Tibial artery (tissue), 4 donors: ENCODE measurements around the gene SETDB2.

Experiments
- DNase-seq, 2 donors: peaks; one replicate each; pipeline ENCODE4 v3.0.0-alpha.2; 2019
- H3K27ac ChIP-seq, 2 donors: fragments of 200-600 bp; sonication (generic) in 1 of 2; 1 replicate in 1 of 2; 2 replicates in 1 of 2; pipeline ENCODE4 v1.5.1; 2018 to 2019; ENCODE audit warnings: mild to moderate bottlenecking in 1 of 2
- H3K27me3 ChIP-seq, 2 donors: fragments of 200-600 bp; sonication (generic) in 1 of 2; one replicate each; pipeline versions ENCODE4 v1.5.1 to v1.6.0; 2016 to 2019
- H3K36me3 ChIP-seq, 3 donors: fragments of 200-600 bp; sonication (generic) in 2 of 3; one replicate each; pipeline ENCODE4 v1.5.1; 2016 to 2019; ENCODE audit warnings: mild to moderate bottlenecking in 2 of 3
- H3K4me1 ChIP-seq, 4 donors: fragments of 200-600 bp; sonication (generic) in 2 of 4; 1 replicate in 3 of 4; 2 replicates in 1 of 4; pipeline ENCODE4 v1.5.1; 2016 to 2019
- H3K4me3 ChIP-seq, 2 donors: fragments of 200-600 bp; sonication (generic) in 1 of 2; 1 replicate in 1 of 2; 2 replicates in 1 of 2; pipeline ENCODE4 v1.5.1; 2018 to 2019; ENCODE audit warnings: mild to moderate bottlenecking in 2 of 2
- H3K9me3 ChIP-seq, 3 donors: fragments of 200-600 bp; sonication (generic) in 1 of 3; one replicate each; pipeline ENCODE4 v1.5.1; 2016 to 2019
- intact Hi-C: fragments of 100-400 bp; cut with DNase I; formaldehyde crosslinking; loops from one replicate; pipeline ENCODE4 v1.15.0; 2023; ENCODE audit warnings: low total_unique reads
- TF ChIP-seq, protein P1 (sequence below), 2 experiments: fragments of 200-600 bp in 1 of 2; fragments of 450-650 bp in 1 of 2; IDR thresholded peaks; one replicate each; pipeline ENCODE4 v1.5.1; 2017 to 2019; ENCODE audit warnings: antibody characterized with exemption in 2 of 2, mild to moderate bottlenecking in 1 of 2, moderate library complexity in 1 of 2

The SETDB2 gene

DNA sequence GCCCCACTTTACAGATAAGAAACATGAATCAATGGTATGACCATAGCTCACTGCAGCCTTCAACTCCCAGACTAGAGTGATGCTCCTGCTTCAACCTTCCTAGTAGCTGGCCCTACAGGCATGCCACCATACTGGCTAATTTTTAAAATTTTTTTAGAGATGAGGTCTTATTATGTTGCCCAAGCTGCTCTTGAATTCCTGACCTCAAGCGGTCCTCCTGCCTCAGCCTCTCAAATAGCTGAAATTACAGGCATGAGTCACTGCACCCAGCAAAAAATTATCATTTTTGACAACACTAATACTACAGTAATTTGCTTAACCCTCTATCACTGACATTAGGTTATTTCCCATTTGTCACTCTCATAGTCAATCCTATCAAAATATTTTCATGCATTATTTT, 15.0 kb upstream of the SETDB2 start:
- H3K9me3 ChIP-seq = no peaks in the 10 kb centered on the region
- peaks cover 0 to 26% (median 18%) of the 10 kb centered on the region in 3 donors for H3K36me3 ChIP-seq
- H3K27me3 ChIP-seq = no peaks in the 10 kb centered on the region
- intact Hi-C loops = no loop called here
- DNase-seq = no peak
- no peaks in the 10 kb centered on the region for H3K4me1 ChIP-seq
- TF ChIP-seq, protein P1, sequence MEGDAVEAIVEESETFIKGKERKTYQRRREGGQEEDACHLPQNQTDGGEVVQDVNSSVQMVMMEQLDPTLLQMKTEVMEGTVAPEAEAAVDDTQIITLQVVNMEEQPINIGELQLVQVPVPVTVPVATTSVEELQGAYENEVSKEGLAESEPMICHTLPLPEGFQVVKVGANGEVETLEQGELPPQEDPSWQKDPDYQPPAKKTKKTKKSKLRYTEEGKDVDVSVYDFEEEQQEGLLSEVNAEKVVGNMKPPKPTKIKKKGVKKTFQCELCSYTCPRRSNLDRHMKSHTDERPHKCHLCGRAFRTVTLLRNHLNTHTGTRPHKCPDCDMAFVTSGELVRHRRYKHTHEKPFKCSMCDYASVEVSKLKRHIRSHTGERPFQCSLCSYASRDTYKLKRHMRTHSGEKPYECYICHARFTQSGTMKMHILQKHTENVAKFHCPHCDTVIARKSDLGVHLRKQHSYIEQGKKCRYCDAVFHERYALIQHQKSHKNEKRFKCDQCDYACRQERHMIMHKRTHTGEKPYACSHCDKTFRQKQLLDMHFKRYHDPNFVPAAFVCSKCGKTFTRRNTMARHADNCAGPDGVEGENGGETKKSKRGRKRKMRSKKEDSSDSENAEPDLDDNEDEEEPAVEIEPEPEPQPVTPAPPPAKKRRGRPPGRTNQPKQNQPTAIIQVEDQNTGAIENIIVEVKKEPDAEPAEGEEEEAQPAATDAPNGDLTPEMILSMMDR (IDR thresholded peaks at IDR 0.05) = no peak
- no peak overlapping the region for H3K27ac ChIP-seq
- no peak overlapping the region for H3K4me3 ChIP-seq

DNA sequence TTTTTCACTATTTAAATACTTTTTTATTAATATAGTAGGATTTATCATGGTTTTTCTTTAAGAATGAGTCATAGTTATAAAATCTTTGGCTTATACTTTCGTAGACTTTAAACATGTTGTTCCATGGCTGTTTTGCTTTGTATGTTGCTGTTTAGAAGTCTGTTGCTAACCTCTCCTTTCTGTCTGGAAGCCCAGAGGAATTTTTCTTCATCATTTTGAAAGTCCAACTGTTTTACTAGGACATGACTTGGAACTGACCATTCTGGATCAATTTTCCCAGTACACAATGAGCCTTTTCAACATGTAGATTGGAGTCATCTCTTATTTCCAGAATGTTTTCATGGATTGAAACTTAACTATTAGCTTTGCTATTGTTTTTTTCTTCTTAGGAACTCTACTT, 8.1 kb upstream of the SETDB2 start:
- Histone ChIP-seq H3K27me3 (no peaks in the 10 kb centered on the region), H3K36me3 (peaks cover 0 to 18% (median 12%) of the 10 kb centered on the region in 3 donors), H3K4me1 (peaks cover 0 to 13% (median 0%) of the 10 kb centered on the region in 4 donors), H3K27ac (peak overlapping the region; percentile 34 to 37), H3K9me3 (no peaks in the 10 kb centered on the region), H3K4me3 (no peak overlapping the region)
- no peak for DNase-seq
- TF ChIP-seq, protein P1 (IDR thresholded peaks at IDR 0.05) = no peak
- intact Hi-C loops = loop anchor here (2.0 kb wide), 1 partner anchor 131 kb away; no protein-coding TSS in a partner anchor

DNA sequence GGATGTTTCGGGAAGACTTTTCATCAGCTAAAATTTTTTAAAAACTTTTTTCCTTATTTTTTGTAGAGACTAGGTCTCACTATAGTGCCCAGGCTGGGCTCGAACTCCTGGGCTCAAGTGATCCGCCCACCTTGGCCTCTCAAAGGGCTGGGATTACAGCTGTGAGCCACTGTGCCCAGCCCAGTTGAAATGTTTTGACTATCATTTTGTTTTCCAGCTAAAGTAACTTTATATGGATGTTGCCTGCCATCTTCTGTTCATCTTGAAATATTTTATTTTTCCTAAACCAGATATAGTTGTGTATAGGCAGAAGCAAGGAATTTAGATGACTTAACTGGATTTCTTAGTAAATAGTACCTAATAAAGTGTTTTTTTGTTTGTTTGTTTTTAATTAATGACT, 7.2 kb upstream of the SETDB2 start:
- DNase-seq = peak; percentile 51 to 69
- intact Hi-C loops = loop anchor here (2.0 kb wide), 1 partner anchor 132 kb away; no protein-coding TSS in a partner anchor

DNA sequence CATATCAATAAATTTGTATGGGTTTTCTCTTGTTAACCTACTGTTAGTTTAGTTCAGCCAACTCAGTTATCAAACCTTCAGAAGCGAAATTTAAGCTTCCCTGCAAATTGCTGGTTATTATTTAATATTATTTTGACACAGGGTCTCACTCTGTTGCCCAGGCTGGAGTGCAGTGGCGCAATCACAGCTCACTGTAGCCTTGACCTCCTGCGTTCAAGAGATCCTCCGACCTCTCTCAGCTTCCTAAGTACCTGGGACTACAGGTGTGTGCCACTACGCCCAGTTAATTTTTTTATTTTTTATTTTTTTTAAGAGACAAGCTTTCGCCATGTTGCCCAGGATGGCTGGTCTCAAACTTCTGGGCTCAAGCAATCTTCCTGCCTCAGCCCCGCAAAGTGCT, 6.4 kb upstream of the SETDB2 start:
- peaks cover 0 to 17% (median 0%) of the 10 kb centered on the region in 4 donors for H3K4me1 ChIP-seq
- intact Hi-C loops = loop anchor here (2.0 kb wide), 1 partner anchor 133 kb away; no protein-coding TSS in a partner anchor
- no peak for DNase-seq
- H3K9me3 ChIP-seq = no peaks in the 10 kb centered on the region
- TF ChIP-seq, protein P1 (IDR thresholded peaks at IDR 0.05) = no peak
- H3K27me3 ChIP-seq = no peaks in the 10 kb centered on the region
- H3K4me3 ChIP-seq = no peak overlapping the region
- peak overlapping the region; percentile 34 for H3K27ac ChIP-seq
- peaks cover 0 to 11% (median 6%) of the 10 kb centered on the region in 3 donors for H3K36me3 ChIP-seq

More for the DNA sequence above, 7.2 kb upstream of the SETDB2 start:
- Histone ChIP-seq H3K4me3 (no peak overlapping the region), H3K27me3 (no peaks in the 10 kb centered on the region), H3K27ac (peak overlapping the region; percentile 34 to 37), H3K9me3 (no peaks in the 10 kb centered on the region), H3K4me1 (peaks cover 0 to 13% (median 0%) of the 10 kb centered on the region in 4 donors), H3K36me3 (peaks cover 0 to 17% (median 7%) of the 10 kb centered on the region in 3 donors)
- TF ChIP-seq, protein P1 (IDR thresholded peaks at IDR 0.05) = peak; percentile 20 to 59

DNA sequence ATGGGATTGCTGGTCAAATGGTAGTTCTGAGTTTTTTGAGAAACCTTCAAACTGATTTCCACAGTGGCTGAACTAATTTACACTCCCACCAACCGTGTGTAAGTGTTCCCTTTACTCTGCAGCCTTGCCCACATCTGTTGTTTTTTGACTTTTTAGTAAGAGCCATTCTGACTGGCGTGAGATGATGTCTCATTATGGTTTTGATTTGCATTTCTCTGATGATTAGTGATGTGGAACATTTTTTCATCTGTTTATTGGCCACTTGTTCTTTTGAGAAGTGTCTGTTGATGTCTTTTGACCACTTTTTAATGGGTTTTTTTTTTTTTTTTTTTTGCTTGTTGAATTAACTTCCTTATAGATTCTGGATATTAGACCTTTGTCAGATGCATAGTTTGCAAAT, 4.5 kb upstream of the SETDB2 start:
- Histone ChIP-seq H3K9me3 (no peaks in the 10 kb centered on the region), H3K27ac (no peak overlapping the region), H3K4me3 (no peak overlapping the region), H3K4me1 (peaks cover 0 to 22% (median 0%) of the 10 kb centered on the region in 4 donors), H3K27me3 (no peaks in the 10 kb centered on the region), H3K36me3 (no peaks in the 10 kb centered on the region)
- intact Hi-C loops = loop anchor here (10.0 kb wide), 1 partner anchor 145 kb away; the partner anchor contains the start of gene RCBTB1
- TF ChIP-seq, protein P1 (IDR thresholded peaks at IDR 0.05) = no peak
- DNase-seq = no peak
